Measurements from ENCODE around the gene CSRNP3.

GRCh38 chr2:165432234-165432966 lies 37.1 kb upstream of the CSRNP3 start:
- no peak for TF ChIP-seq ZBTB26 (tag by site-specific recombination; optimal IDR thresholded peaks at IDR 0.05)
- TF ChIP-seq REST (tag by site-specific recombination; IDR thresholded peaks at IDR 0.05), result no peak
- no peak for TF ChIP-seq CTCF (tag by site-specific recombination; IDR thresholded peaks at IDR 0.05)
- no peak for TF ChIP-seq ZNF302 (tag by site-specific recombination; IDR thresholded peaks at IDR 0.05; ENCODE audit: low read depth)
- no peak for TF ChIP-seq PBX3 (CRISPR knock-in tag; IDR thresholded peaks at IDR 0.05)
- no peak for TF ChIP-seq PATZ1 (tag by site-specific recombination; IDR thresholded peaks at IDR 0.05)
